ENCODE data around the gene CTU1. TPM values are rescaled to one million over a fixed set of nuclear protein-coding genes. Genes with fewer than 3 reads are reported as not detected.

CTU1 gene
- total RNA-seq (2014; rRNA removed; shearing (Covaris generic)) (9.0 and 11.3 TPM in 2 replicates), polyA plus RNA-seq (2016; fragmentation: Nextera tagmentation; extraction: Ambion mirVana) (4.2 and 4.4 TPM in 2 replicates)

DNA sequence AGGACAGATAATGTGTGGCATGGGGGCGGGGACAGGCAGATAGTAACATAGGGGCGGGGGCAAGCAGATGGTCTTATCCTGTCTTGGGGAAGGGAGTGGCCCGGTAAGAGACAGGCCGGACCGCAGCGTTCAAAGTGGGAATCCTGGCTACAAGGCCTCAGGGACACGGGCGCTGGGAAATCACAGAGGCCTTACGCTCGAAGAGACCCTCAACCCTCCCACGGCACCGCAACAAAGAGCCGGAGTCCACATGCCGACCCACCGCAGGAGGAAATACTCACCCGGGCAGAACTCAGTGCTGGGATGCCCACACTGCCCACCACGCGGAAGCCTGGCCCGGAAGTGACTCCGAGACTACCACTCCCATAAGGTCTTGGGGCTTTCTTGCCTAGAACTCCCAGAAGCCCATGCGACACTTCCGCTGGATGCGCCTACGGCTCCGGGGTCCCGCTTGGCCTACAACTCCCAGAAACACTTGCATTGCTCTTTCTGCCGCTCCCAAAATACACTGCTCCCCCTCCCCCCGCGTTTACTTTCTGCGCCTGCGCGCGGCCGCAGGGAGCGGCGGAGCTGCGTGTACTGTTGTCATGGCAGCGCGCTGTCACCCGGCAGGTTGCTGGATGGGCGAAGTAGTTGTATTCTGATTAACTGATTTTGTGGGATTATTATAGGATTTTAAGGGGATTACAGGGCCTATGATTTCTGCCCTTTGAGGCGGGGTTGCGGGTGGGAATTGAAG, at the start of gene CTU1:
CTU1 (minus strand) TSS at position 344 of the 739 bp plus-strand sequence. CDS start 3,840 bp downstream, outside the sequence.
- Histone ChIP-seq H3K36me3 (ENCODE audit: low read depth) (no peaks in the 10 kb centered on the region), H3K9me3 (ENCODE audit: low read depth) (no peaks in the 10 kb centered on the region), H3K79me2 (ENCODE audit: insufficient read depth) (peaks cover 38% of the 10 kb centered on the region), H3F3A (ENCODE audit: insufficient read depth) (no peaks in the 10 kb centered on the region), H3K27ac (peak within 1 kb of the TSS; percentile 59), H3K27me3 (replicated peaks; ENCODE audit: insufficient read depth) (no peaks in the 10 kb centered on the region), H3K9me2 (ENCODE audit: insufficient read depth) (no peaks in the 10 kb centered on the region), H3K9ac (peak within 1 kb of the TSS; percentile 85), H3K4me1 (ENCODE audit: insufficient read depth) (no peaks in the 10 kb centered on the region), H3K4me3 (peak within 1 kb of the TSS; percentile 84), H4K20me1 (ENCODE audit: insufficient read depth) (no peaks in the 10 kb centered on the region), H3K4me2 (ENCODE audit: unreplicated experiment) (peak within 1 kb of the TSS; percentile 93), H2AFZ (peak within 1 kb of the TSS; percentile 90)
- TF ChIP-seq EZH2phosphoT487 (IDR thresholded peaks at IDR 0.05; ENCODE audit: insufficient read depth, low read depth) (no peak), EZH2 (IDR thresholded peaks at IDR 0.05; ENCODE audit: insufficient read depth, poor library complexity, severe bottlenecking) (no peak)
- peak; percentile 99 for DNase-seq
- in situ Hi-C loops (cut with MboI): no loop called here
- 0 to 1% methylated on average over 41 to 43 of the region's 43 CpGs for WGBS, 2 experiments (ENCODE audit: low coverage in 1 of 2, low lambda C conversion rate in 2 of 2, missing lambda C conversion rate in 2 of 2)

DNA sequence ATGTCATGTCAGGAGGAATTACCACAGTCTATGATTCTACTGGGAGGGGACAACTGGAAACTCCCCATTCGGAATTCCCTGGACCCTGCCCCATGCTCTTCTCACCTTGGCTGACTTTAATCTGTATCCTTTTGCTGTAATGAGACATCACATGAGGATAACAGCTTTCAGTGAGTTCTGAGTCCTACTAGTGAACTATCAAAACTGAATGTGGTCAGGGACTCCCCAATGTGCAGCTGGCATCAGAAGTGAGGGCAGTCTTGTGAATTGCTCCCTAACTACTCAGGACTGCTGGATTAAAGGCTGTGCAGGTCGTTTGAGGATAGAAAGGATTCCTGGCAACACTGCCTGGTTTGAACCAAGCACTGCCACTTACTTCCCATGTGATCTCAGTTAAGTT, 49.1 kb upstream of the CTU1 start:
- WGBS, 2 experiments (ENCODE audit: low coverage in 1 of 2, low lambda C conversion rate in 2 of 2, missing lambda C conversion rate in 2 of 2): 3 to 11% methylated on average over 2 of the region's 2 CpGs
- H3K9me2 ChIP-seq (ENCODE audit: insufficient read depth): no peaks in the 10 kb centered on the region
- H3K4me2 ChIP-seq (ENCODE audit: unreplicated experiment): no peak overlapping the region
- no peak overlapping the region for H3K4me3 ChIP-seq
- no peaks in the 10 kb centered on the region for H3F3A ChIP-seq (ENCODE audit: insufficient read depth)
- no peak for TF ChIP-seq EZH2phosphoT487 (IDR thresholded peaks at IDR 0.05; ENCODE audit: insufficient read depth, low read depth)
- TF ChIP-seq EZH2 (IDR thresholded peaks at IDR 0.05; ENCODE audit: insufficient read depth, poor library complexity, severe bottlenecking): no peak
- no peaks in the 10 kb centered on the region for H3K79me2 ChIP-seq (ENCODE audit: insufficient read depth)
- in situ Hi-C loops (cut with MboI): no loop called here
- H3K9ac ChIP-seq: no peak overlapping the region
- no peak overlapping the region for H2AFZ ChIP-seq
- no peaks in the 10 kb centered on the region for H4K20me1 ChIP-seq (ENCODE audit: insufficient read depth)
- H3K9me3 ChIP-seq (ENCODE audit: low read depth): no peaks in the 10 kb centered on the region
- no peak overlapping the region for H3K27ac ChIP-seq
- H3K36me3 ChIP-seq (ENCODE audit: low read depth): no peaks in the 10 kb centered on the region
- no peak for DNase-seq
- no peaks in the 10 kb centered on the region for H3K4me1 ChIP-seq (ENCODE audit: insufficient read depth)
- no peaks in the 10 kb centered on the region; the same call in 1 of the 2 replicates for H3K27me3 ChIP-seq (replicated peaks; ENCODE audit: insufficient read depth)

DNA sequence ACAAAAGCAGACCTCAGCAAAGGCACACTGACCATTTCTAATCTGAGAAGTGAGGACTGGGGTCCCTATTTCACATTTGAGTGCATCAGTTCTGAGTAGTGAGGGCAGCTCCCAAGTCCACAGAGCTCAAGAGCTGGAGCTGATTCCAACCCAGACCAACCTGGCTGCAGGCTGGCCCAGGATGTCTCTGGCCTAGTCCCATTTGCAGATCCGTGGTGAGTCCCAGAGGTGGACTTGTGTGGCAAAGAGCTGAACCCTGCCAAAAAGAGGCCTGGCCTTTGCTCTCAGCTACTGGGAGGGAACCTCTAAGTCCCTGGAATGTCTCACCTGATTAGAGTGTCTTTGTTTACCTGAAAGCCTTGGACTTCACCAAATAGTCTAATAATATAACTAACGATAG, 48.5 kb upstream of the CTU1 start:
- in situ Hi-C loops (cut with MboI): no loop called here
- Histone ChIP-seq H2AFZ (no peak overlapping the region), H4K20me1 (ENCODE audit: insufficient read depth) (no peaks in the 10 kb centered on the region), H3K4me3 (no peak overlapping the region), H3K27me3 (replicated peaks; ENCODE audit: insufficient read depth) (no peaks in the 10 kb centered on the region; the same call in 1 of the 2 replicates), H3K4me2 (ENCODE audit: unreplicated experiment) (no peak overlapping the region), H3K9ac (no peak overlapping the region), H3K36me3 (ENCODE audit: low read depth) (no peaks in the 10 kb centered on the region), H3K4me1 (ENCODE audit: insufficient read depth) (no peaks in the 10 kb centered on the region), H3K9me3 (ENCODE audit: low read depth) (no peaks in the 10 kb centered on the region), H3K79me2 (ENCODE audit: insufficient read depth) (no peaks in the 10 kb centered on the region), H3F3A (ENCODE audit: insufficient read depth) (no peaks in the 10 kb centered on the region), H3K9me2 (ENCODE audit: insufficient read depth) (no peaks in the 10 kb centered on the region), H3K27ac (no peak overlapping the region)
- 26 to 39% methylated on average over 2 of the region's 2 CpGs for WGBS, 2 experiments (ENCODE audit: low coverage in 1 of 2, low lambda C conversion rate in 2 of 2, missing lambda C conversion rate in 2 of 2)
- TF ChIP-seq EZH2phosphoT487 (IDR thresholded peaks at IDR 0.05; ENCODE audit: insufficient read depth, low read depth): no peak
- no peak for TF ChIP-seq EZH2 (IDR thresholded peaks at IDR 0.05; ENCODE audit: insufficient read depth, poor library complexity, severe bottlenecking)
- DNase-seq: no peak

DNA sequence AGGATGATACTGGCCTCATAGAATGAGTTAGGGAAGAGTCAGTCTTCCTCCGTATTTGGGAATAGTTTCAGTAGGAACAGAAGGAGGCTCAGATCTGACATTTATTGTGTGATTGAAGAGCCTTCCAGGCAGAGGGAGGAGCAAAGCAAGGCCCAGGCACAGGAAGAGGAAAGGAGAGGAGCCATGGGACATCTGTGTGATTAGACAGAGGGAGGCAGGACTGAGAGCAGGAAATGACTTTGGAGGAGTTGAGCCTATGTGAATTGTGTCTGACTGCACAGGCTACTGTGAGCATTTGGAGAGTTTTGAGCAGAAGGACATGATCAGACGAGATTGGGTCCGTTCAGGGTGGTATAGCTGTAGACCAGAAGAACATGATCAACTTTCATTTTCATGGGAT, 42.4 kb upstream of the CTU1 start:
- Histone ChIP-seq H3K27ac (no peak overlapping the region), H3K36me3 (ENCODE audit: low read depth) (no peaks in the 10 kb centered on the region), H3K4me3 (no peak overlapping the region), H3K9me2 (ENCODE audit: insufficient read depth) (no peaks in the 10 kb centered on the region), H3K9ac (no peak overlapping the region), H3K79me2 (ENCODE audit: insufficient read depth) (no peaks in the 10 kb centered on the region), H3K27me3 (replicated peaks; ENCODE audit: insufficient read depth) (no peaks in the 10 kb centered on the region), H2AFZ (no peak overlapping the region), H3F3A (ENCODE audit: insufficient read depth) (no peaks in the 10 kb centered on the region), H4K20me1 (ENCODE audit: insufficient read depth) (no peaks in the 10 kb centered on the region), H3K4me1 (ENCODE audit: insufficient read depth) (no peaks in the 10 kb centered on the region), H3K4me2 (ENCODE audit: unreplicated experiment) (no peak overlapping the region), H3K9me3 (ENCODE audit: low read depth) (no peaks in the 10 kb centered on the region)
- in situ Hi-C loops (cut with MboI): no loop called here
- DNase-seq: no peak
- TF ChIP-seq EZH2 (IDR thresholded peaks at IDR 0.05; ENCODE audit: insufficient read depth, poor library complexity, severe bottlenecking) (no peak), EZH2phosphoT487 (IDR thresholded peaks at IDR 0.05; ENCODE audit: insufficient read depth, low read depth) (no peak)
- 0 to 3% methylated on average over 3 of the region's 3 CpGs for WGBS, 2 experiments (ENCODE audit: low coverage in 1 of 2, low lambda C conversion rate in 2 of 2, missing lambda C conversion rate in 2 of 2)

All from GM23248 (cell line).